ENCODE measurements around the gene ANGPTL8.

Gene ANGPTL8

GRCh38 chr19:11268783-11269267 lies 29.4 kb downstream of the ANGPTL8 start:
- no peak for TF ChIP-seq GATA3 (IDR thresholded peaks at IDR 0.05; ENCODE audit: low read depth, low read length)
- 0 out of 2 replicates have a peak, but pooled peaks have one; percentile 11 for TF ChIP-seq GATA2 (IDR thresholded peaks at IDR 0.05; ENCODE audit: low read depth, low read length)

GRCh38 chr19:11269408-11269807 lies 30.0 kb downstream of the ANGPTL8 start:
- TF ChIP-seq GATA3 (IDR thresholded peaks at IDR 0.05; ENCODE audit: low read depth, low read length) = no peak
- no peak for TF ChIP-seq GATA2 (IDR thresholded peaks at IDR 0.05; ENCODE audit: low read depth, low read length)

GRCh38 chr19:11273296-11273695 lies 33.9 kb downstream of the ANGPTL8 start:
- TF ChIP-seq GATA2 (IDR thresholded peaks at IDR 0.05; ENCODE audit: low read depth, low read length) (no peak), GATA3 (IDR thresholded peaks at IDR 0.05; ENCODE audit: low read depth, low read length) (no peak)

DNA sequence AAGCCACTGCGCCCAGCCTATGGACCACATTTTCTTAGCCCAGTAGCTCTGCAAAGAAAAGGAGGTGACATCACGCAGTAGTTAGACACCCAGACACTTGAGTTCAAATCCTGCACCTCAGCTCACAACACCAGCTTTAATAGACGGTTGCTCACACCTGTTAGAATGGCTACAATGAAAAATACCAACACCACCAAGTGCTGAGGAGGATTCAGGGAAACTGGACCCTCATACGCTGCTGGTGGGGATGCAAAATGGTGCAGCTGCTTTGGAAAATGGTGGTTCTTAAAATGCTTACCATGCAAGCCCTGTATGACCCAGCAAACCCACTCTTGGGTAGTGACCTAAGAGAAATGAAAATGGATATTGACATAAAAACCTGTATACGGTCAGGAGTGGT lies 34.6 kb downstream of the ANGPTL8 start:
- no peak for TF ChIP-seq GATA3 (IDR thresholded peaks at IDR 0.05; ENCODE audit: low read depth, low read length)
- no peak for TF ChIP-seq GATA2 (IDR thresholded peaks at IDR 0.05; ENCODE audit: low read depth, low read length)

GRCh38 chr19:11274533-11275086 lies 35.2 kb downstream of the ANGPTL8 start:
- TF ChIP-seq GATA3 (IDR thresholded peaks at IDR 0.05; ENCODE audit: low read depth, low read length) = no peak
- TF ChIP-seq GATA2 (IDR thresholded peaks at IDR 0.05; ENCODE audit: low read depth, low read length) = no peak

GRCh38 chr19:11278670-11279069 lies 39.3 kb downstream of the ANGPTL8 start:
- no peak for TF ChIP-seq GATA3 (IDR thresholded peaks at IDR 0.05; ENCODE audit: low read depth, low read length)
- TF ChIP-seq GATA2 (IDR thresholded peaks at IDR 0.05; ENCODE audit: low read depth, low read length) = no peak

GRCh38 chr19:11279505-11280236 lies 40.3 kb downstream of the ANGPTL8 start:
- TF ChIP-seq GATA3 (IDR thresholded peaks at IDR 0.05; ENCODE audit: low read depth, low read length) (no peak), GATA2 (IDR thresholded peaks at IDR 0.05; ENCODE audit: low read depth, low read length) (no peak)

GRCh38 chr19:11281356-11282049 lies 42.1 kb downstream of the ANGPTL8 start:
- no peak for TF ChIP-seq GATA2 (IDR thresholded peaks at IDR 0.05; ENCODE audit: low read depth, low read length)
- no peak for TF ChIP-seq GATA3 (IDR thresholded peaks at IDR 0.05; ENCODE audit: low read depth, low read length)

- no peak for TF ChIP-seq GATA2 (IDR thresholded peaks at IDR 0.05; ENCODE audit: low read depth, low read length)
- TF ChIP-seq GATA3 (IDR thresholded peaks at IDR 0.05; ENCODE audit: low read depth, low read length) = no peak
Measured at GRCh38 chr19:11284515-11284914, 45.1 kb downstream of the ANGPTL8 start.

DNA sequence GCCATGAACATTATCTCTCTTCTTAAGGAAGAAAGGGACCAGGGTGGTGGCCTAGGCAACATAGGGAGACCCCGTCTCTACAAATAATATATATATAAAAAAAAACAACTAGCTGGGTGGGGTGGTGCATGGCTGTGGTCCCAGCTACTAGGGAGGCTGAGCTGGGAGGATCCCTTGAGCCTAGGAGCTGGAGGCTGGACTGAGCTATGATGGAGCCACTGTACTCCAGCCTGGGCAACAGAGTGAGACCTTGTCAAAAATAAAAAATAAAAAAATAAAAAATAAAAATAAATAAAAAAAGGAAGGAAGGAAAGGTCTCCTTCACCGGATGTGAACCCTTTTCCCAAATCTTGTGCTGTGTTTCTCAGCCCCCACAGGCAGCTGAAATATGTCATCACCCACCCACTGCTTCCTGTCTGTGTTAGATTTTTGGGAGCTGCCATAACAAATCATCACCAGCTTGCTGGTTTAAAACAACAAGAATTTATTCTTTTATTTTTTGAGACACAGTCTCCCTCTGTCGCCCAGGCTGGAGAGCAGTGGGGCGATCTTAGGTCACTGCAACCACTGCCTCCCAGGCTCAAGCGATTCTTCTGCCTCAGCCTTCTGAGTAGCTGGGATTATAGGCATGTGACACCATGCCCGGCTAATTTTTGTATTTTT lies 47.0 kb downstream of the ANGPTL8 start:
- TF ChIP-seq GATA3 (IDR thresholded peaks at IDR 0.05; ENCODE audit: low read depth, low read length) = no peak
- TF ChIP-seq GATA2 (IDR thresholded peaks at IDR 0.05; ENCODE audit: low read depth, low read length) = no peak

GRCh38 chr19:11288349-11288748 lies 48.9 kb downstream of the ANGPTL8 start:
- no peak for TF ChIP-seq GATA3 (IDR thresholded peaks at IDR 0.05; ENCODE audit: low read depth, low read length)
- no peak for TF ChIP-seq GATA2 (IDR thresholded peaks at IDR 0.05; ENCODE audit: low read depth, low read length)

DNA sequence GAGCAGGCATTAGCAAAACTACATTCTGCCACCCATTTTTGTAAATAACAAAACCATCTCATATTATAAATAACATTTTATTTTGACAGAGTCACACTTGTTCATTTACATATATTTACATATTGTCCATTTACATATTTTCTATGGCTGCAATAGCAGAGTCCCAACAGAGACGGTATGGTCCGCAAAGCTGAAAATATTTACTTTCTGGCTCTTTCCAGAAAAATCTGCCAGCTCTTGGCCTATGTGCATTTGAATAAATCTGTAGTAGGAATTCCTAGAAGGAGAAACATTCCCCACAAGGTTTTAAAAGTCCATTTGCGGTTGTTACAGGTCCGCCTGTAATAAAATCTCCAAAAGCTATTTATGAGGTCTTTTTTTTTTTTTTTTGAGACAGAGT lies 50.8 kb downstream of the ANGPTL8 start:
- TF ChIP-seq GATA3 (IDR thresholded peaks at IDR 0.05; ENCODE audit: low read depth, low read length) = no peak
- TF ChIP-seq GATA2 (IDR thresholded peaks at IDR 0.05; ENCODE audit: low read depth, low read length) = no peak

DNA sequence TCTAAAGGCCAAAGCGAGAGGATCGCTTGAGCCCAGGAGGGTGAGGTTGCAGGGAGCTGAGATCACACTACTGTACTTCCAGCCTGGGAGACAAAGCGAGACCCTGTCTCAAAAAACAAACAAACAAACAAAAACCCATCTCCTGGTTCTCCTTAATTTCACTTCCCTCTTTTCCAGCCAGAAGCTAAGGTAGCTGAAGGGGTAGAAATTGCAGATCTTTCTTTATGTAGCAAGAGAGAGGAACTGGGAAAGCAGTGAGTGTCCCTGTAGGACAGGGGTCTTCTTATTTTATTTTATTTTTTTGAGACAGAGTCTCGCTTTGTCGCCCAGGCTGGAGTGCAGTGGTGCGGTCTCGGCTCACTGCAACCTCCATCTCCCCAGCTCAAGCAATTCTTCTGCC lies 52.0 kb downstream of the ANGPTL8 start:
- TF ChIP-seq GATA2 (IDR thresholded peaks at IDR 0.05; ENCODE audit: low read depth, low read length) = no peak
- no peak for TF ChIP-seq GATA3 (IDR thresholded peaks at IDR 0.05; ENCODE audit: low read depth, low read length)
